B cell (primary cell): ENCODE measurements around the gene FAM161B.

ENCODE experiments used
- EZH2 ChIP-seq: IDR thresholded peaks from 2 replicates; pipeline ENCODE4 v1.6.1; 2012; ENCODE audit warnings: borderline replicate concordance, low read depth, mild to moderate bottlenecking, moderate library complexity, low read length; ENCODE audit not compliant: insufficient read depth, poor library complexity, severe bottlenecking
- TF ChIP-seq, protein P1 (sequence below): fragments of 200-600 bp; IDR thresholded peaks from one replicate; pipeline ENCODE4 v1.8.0; 2022; ENCODE audit warnings: antibody characterized with exemption, mild to moderate bottlenecking

DNA sequence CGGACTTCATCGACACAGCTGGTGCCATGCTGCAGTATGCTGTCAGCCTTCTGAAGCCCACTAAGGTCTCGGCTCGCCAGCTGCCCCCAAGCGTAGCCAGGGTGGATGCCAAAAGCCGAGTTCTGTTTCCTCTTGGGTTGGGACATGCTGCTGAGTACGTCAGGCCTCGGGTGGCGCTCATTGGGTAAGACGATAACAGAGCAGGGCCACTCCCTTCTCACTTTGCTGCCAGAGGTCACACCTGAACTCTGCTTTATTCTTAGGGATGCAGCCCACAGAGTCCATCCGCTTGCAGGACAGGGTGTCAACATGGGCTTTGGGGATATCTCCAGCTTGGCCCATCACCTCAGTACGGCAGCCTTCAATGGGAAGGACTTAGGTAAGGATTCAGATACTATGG, 11.3 kb upstream of the FAM161B start:
- TF ChIP-seq EZH2 = no peak
- TF ChIP-seq, protein P1, sequence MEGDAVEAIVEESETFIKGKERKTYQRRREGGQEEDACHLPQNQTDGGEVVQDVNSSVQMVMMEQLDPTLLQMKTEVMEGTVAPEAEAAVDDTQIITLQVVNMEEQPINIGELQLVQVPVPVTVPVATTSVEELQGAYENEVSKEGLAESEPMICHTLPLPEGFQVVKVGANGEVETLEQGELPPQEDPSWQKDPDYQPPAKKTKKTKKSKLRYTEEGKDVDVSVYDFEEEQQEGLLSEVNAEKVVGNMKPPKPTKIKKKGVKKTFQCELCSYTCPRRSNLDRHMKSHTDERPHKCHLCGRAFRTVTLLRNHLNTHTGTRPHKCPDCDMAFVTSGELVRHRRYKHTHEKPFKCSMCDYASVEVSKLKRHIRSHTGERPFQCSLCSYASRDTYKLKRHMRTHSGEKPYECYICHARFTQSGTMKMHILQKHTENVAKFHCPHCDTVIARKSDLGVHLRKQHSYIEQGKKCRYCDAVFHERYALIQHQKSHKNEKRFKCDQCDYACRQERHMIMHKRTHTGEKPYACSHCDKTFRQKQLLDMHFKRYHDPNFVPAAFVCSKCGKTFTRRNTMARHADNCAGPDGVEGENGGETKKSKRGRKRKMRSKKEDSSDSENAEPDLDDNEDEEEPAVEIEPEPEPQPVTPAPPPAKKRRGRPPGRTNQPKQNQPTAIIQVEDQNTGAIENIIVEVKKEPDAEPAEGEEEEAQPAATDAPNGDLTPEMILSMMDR = no peak
